Measurements from ENCODE around the gene PLXNA4.

PLXNA4 gene

GRCh38 chr7:132160611-132161532 is 415.4 kb downstream of the PLXNA4 start:
- peak in 1 of 2 experiments; percentile 4 for DNase-seq (ENCODE audit: low read depth in 1 of 2, low spot score in 1 of 2)
- in situ Hi-C loops (cut with HindIII; ENCODE audit: low pct_unique_long_range_greater_than_20kb, low sequenced_read_pairs): no loop called here

GRCh38 chr7:132158841-132159240 is 417.4 kb downstream of the PLXNA4 start:
- TF ChIP-seq JUND (IDR thresholded peaks at IDR 0.05; ENCODE audit: low read depth): no peak
- in situ Hi-C loops (cut with HindIII; ENCODE audit: low pct_unique_long_range_greater_than_20kb, low sequenced_read_pairs): no loop called here
- no peak for DNase-seq (ENCODE audit: low read depth in 1 of 2, low spot score in 1 of 2)

More at GRCh38 chr7:132160611-132161532, 415.4 kb downstream of the PLXNA4 start:
- no peak for TF ChIP-seq JUND (IDR thresholded peaks at IDR 0.05; ENCODE audit: low read depth)

DNA sequence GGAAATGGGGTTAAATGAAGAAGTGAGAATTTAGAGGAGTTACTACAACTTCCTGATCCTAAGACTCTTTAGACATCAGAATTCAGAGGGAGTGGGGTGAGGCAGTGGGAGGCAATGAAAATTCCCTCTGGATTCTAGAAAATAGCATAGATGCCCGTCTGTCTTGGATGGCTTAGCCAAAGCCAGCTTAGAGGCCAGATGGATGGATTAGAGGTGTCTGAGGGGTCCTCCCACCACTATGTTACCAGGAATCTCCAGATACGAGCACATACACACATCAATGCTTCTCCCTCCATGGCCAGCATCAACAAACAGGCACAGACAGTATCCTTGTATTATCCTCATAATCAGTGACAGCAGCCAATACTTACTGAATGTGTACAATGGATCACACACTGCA is 418.1 kb downstream of the PLXNA4 start:
- no peak for TF ChIP-seq JUND (IDR thresholded peaks at IDR 0.05; ENCODE audit: low read depth)
- in situ Hi-C loops (cut with HindIII; ENCODE audit: low pct_unique_long_range_greater_than_20kb, low sequenced_read_pairs): no loop called here
- no peak for DNase-seq (ENCODE audit: low read depth in 1 of 2, low spot score in 1 of 2)

GRCh38 chr7:132155715-132156114 is 420.6 kb downstream of the PLXNA4 start:
- in situ Hi-C loops (cut with HindIII; ENCODE audit: low pct_unique_long_range_greater_than_20kb, low sequenced_read_pairs): no loop called here
- TF ChIP-seq JUND (IDR thresholded peaks at IDR 0.05; ENCODE audit: low read depth): no peak
- no peak for DNase-seq (ENCODE audit: low read depth in 1 of 2, low spot score in 1 of 2)

DNA sequence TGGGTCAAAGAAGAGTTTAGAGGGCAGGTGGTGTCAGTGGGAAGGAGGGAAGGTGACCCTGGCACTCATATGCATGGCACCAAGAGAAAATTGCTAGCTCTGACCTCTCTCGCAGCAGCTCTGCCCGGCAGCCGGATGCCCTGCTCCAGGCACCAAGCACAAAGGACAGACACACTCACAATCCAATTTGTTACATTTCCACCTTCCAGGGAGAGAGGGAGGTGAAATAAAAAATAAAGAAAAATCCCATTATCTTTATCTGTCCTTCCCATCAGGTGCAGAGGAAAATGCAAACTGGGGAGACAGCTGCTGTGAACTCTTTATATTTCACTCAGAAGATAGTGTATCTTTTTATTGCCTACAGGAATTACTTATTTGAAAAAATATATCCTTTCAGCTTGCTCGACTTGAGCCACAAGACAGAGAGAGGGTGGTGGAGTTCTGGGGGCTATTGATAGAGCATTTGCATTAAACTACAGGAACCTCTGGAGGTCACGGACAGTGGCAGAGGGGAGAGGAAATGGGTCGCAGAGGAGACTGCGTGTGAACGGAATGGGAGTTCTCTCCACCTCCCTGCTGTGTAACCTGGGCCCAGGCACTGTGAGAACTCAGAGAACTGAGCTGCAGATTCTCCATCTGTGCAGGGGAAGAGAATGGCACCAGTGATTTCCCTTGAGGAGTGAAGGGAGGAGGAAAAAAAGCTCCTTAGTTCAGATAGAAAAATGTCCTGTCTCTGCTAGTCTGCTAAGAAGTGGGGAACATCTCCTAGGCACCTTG is 421.4 kb downstream of the PLXNA4 start:
- in situ Hi-C loops (cut with HindIII; ENCODE audit: low pct_unique_long_range_greater_than_20kb, low sequenced_read_pairs): no loop called here

DNA sequence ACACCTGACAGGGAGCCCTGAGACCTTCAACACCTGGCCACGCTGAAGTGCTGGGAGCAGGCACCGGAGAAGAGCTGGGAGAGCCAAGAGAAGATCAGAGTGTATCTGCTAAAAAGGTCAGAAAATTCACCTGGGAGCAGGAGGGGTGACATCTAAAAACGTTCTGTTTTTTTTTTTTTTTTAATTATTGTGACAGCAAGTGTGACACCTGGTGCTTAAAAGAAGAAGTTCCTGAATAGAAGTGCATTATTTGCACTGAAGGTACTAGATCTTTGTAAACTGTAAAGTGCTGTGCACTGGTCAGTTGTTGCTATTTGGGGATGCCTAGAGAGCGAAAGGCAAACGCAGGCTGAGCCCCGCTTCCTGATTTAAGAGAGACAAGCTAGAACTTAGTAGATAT is 422.0 kb downstream of the PLXNA4 start:
- in situ Hi-C loops (cut with HindIII; ENCODE audit: low pct_unique_long_range_greater_than_20kb, low sequenced_read_pairs): no loop called here

More for the DNA sequence above, 421.4 kb downstream of the PLXNA4 start:
- TF ChIP-seq JUND (IDR thresholded peaks at IDR 0.05; ENCODE audit: low read depth): no peak
- no peak for DNase-seq (ENCODE audit: low read depth in 1 of 2, low spot score in 1 of 2)

DNA sequence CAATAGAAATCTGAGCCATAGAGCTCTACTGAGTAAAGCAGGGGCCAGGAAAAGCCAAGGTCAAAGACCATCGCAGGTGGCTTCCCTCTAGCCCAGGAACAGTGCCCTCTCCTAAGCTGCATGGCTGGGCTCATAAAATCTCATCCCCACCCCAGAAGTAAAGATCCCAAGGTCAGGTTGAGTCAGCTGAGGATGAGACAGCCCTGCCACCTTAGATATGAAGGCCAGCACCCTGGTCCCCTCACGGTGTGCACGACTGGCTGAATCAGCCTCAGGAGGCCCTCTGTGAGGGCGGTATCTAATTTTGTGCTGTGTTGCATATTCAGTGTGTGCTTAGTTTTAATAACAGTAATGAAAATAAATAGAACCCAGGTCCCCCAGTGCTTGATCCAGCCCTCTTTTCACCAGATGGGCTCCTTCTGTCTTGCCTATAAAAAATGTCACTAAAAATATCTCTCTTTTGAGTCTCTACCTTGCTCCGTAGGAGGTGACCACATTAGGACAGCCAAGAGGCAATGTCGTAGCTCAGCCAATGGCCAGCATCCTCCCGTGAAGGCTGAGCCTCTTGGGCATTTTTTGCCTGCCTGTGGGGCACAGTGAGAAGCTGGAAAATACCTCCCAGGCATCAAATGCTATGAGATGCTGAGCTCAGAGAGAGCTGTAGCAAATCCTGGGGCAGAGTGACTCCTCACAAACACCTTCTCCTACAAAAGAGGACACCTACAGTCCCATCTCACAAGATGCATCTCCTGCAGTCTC is 424.0 kb downstream of the PLXNA4 start:
- no peak for DNase-seq (ENCODE audit: low read depth in 1 of 2, low spot score in 1 of 2)
- in situ Hi-C loops (cut with HindIII; ENCODE audit: low pct_unique_long_range_greater_than_20kb, low sequenced_read_pairs): no loop called here
- no peak for TF ChIP-seq JUND (IDR thresholded peaks at IDR 0.05; ENCODE audit: low read depth)

More for the DNA sequence above, 422.0 kb downstream of the PLXNA4 start:
- no peak for TF ChIP-seq JUND (IDR thresholded peaks at IDR 0.05; ENCODE audit: low read depth)
- no peak for DNase-seq (ENCODE audit: low read depth in 1 of 2, low spot score in 1 of 2)

DNA sequence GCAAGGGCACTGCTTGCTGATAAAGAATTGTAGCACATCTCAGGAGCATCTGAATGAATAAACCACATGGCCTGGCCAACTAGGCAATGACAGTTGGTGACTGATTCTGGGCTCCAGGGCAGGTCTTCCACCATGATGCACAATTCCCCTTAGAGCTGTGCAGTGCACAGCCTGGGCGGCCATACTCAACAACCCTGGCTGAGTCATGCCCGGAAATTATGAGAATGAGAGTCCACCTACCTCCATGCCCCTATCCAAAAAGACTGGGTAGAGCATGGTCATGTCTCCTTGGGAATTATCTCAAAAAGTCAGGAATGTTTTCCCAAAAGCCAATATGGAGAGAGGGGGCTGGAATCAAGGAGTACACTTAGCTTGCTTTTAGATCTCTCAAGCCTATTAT is 425.6 kb downstream of the PLXNA4 start:
- in situ Hi-C loops (cut with HindIII; ENCODE audit: low pct_unique_long_range_greater_than_20kb, low sequenced_read_pairs): no loop called here
- no peak for DNase-seq (ENCODE audit: low read depth in 1 of 2, low spot score in 1 of 2)
- TF ChIP-seq JUND (IDR thresholded peaks at IDR 0.05; ENCODE audit: low read depth): no peak

- no peak for DNase-seq (ENCODE audit: low read depth in 1 of 2, low spot score in 1 of 2)
- in situ Hi-C loops (cut with HindIII; ENCODE audit: low pct_unique_long_range_greater_than_20kb, low sequenced_read_pairs): no loop called here
- no peak for TF ChIP-seq JUND (IDR thresholded peaks at IDR 0.05; ENCODE audit: low read depth)
Observed at GRCh38 chr7:132149436-132150304, 426.6 kb downstream of the PLXNA4 start.

- no peak for TF ChIP-seq JUND (IDR thresholded peaks at IDR 0.05; ENCODE audit: low read depth)
- no peak for DNase-seq (ENCODE audit: low read depth in 1 of 2, low spot score in 1 of 2)
- in situ Hi-C loops (cut with HindIII; ENCODE audit: low pct_unique_long_range_greater_than_20kb, low sequenced_read_pairs): no loop called here
Observed at GRCh38 chr7:132148876-132149275, 427.4 kb downstream of the PLXNA4 start.

DNA sequence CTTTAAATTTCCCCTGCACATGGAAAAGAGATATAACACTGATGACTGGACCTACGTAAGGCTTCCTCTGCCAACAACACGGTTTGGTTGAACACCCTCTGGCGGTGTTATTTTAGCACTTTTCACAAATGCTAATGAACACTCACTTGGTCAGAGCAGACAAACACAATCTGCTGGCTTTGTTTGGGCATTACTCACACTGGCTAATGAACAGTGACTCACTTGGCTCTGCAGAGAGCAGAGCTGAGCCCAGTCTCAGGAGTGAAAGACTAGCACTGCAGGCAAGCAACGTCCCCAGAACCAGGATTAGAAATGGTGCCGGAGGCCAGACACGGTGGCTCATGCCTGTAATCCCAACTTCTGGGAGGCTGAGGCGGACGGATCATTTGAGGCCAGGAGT is 430.8 kb downstream of the PLXNA4 start:
- TF ChIP-seq JUND (IDR thresholded peaks at IDR 0.05; ENCODE audit: low read depth): no peak
- DNase-seq (ENCODE audit: low read depth in 1 of 2, low spot score in 1 of 2): peak in 1 of 2 experiments; percentile 15
- in situ Hi-C loops (cut with HindIII; ENCODE audit: low pct_unique_long_range_greater_than_20kb, low sequenced_read_pairs): no loop called here
